GM18870 (cell line): ENCODE data around the gene ASB18.

Experiments used
- ATAC-seq: cut with Tn5 transposase; IDR thresholded peaks from one replicate; pipeline ENCODE4 v1.9.1; 2021; ENCODE audit warnings: moderate library complexity; ENCODE audit not compliant: unreplicated experiment

ASB18 gene

GRCh38 chr2:236164925-236165841 lies 99.0 kb downstream of the ASB18 start:
- no peak for ATAC-seq

- ATAC-seq: no peak
These were observed 99.8 kb downstream of the ASB18 start for GRCh38 chr2:236164201-236164924.

- no peak for ATAC-seq
These were observed 100.6 kb downstream of the ASB18 start for GRCh38 chr2:236163471-236164200.

- ATAC-seq: no peak
These were observed 101.2 kb downstream of the ASB18 start for GRCh38 chr2:236162882-236163470.

- no peak for ATAC-seq
These were observed 102.0 kb downstream of the ASB18 start for GRCh38 chr2:236162031-236162845.

GRCh38 chr2:236161531-236161930 lies 102.7 kb downstream of the ASB18 start:
- no peak for ATAC-seq

- no peak for ATAC-seq
These were observed 103.1 kb downstream of the ASB18 start for GRCh38 chr2:236161082-236161462.

- no peak for ATAC-seq
These were observed 103.7 kb downstream of the ASB18 start for GRCh38 chr2:236160366-236161081.

GRCh38 chr2:236159778-236160170 lies 104.4 kb downstream of the ASB18 start:
- ATAC-seq: no peak

- ATAC-seq: no peak
These were observed 105.0 kb downstream of the ASB18 start for GRCh38 chr2:236158969-236159777.

GRCh38 chr2:236157815-236158498 lies 106.2 kb downstream of the ASB18 start:
- ATAC-seq: no peak

- ATAC-seq: no peak
These were observed 106.8 kb downstream of the ASB18 start for GRCh38 chr2:236157366-236157765.

- no peak for ATAC-seq
These were observed 107.4 kb downstream of the ASB18 start for GRCh38 chr2:236156860-236157194.

- ATAC-seq: no peak
These were observed 107.9 kb downstream of the ASB18 start for GRCh38 chr2:236156095-236156859.

GRCh38 chr2:236155406-236155805 lies 108.8 kb downstream of the ASB18 start:
- ATAC-seq: no peak

- ATAC-seq: no peak
These were observed 117.8 kb downstream of the ASB18 start for GRCh38 chr2:236146436-236146835.

GRCh38 chr2:236143811-236144210 lies 120.4 kb downstream of the ASB18 start:
- no peak for ATAC-seq
